ENCODE data around the gene CFAP47. TPM values are rescaled to one million over a fixed set of nuclear protein-coding genes. Genes with fewer than 3 reads are reported as not detected.

The CFAP47 gene
- total RNA-seq, 4 donors from 2014 or later = 0.03 TPM; not detected in 3

GRCh38 chrX:36266155-36266554 is 346.6 kb downstream of the CFAP47 start:
- no peak overlapping the region for H3K4me3 ChIP-seq (ENCODE audit: low read depth, poor library complexity, severe bottlenecking)
- intact Hi-C loops (cut with DNase I; ENCODE audit: low total_unique reads) = no loop called here
- DNase-seq (ENCODE audit: low spot score in 2 of 2) = no peak
- no peak for TF ChIP-seq POLR2A (IDR thresholded peaks at IDR 0.05)
- TF ChIP-seq, protein P1, sequence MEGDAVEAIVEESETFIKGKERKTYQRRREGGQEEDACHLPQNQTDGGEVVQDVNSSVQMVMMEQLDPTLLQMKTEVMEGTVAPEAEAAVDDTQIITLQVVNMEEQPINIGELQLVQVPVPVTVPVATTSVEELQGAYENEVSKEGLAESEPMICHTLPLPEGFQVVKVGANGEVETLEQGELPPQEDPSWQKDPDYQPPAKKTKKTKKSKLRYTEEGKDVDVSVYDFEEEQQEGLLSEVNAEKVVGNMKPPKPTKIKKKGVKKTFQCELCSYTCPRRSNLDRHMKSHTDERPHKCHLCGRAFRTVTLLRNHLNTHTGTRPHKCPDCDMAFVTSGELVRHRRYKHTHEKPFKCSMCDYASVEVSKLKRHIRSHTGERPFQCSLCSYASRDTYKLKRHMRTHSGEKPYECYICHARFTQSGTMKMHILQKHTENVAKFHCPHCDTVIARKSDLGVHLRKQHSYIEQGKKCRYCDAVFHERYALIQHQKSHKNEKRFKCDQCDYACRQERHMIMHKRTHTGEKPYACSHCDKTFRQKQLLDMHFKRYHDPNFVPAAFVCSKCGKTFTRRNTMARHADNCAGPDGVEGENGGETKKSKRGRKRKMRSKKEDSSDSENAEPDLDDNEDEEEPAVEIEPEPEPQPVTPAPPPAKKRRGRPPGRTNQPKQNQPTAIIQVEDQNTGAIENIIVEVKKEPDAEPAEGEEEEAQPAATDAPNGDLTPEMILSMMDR (IDR thresholded peaks at IDR 0.05) = no peak
- WGBS, 2 donors = 88 to 100% methylated on average over 5 of the region's 5 CpGs

- no peak for DNase-seq (ENCODE audit: low spot score in 2 of 2)
- TF ChIP-seq, protein P1 (IDR thresholded peaks at IDR 0.05) = no peak
- TF ChIP-seq POLR2A (IDR thresholded peaks at IDR 0.05) = no peak
- WGBS, 2 donors = 54% methylated on average over 1 of the region's 1 CpG
- intact Hi-C loops (cut with DNase I; ENCODE audit: low total_unique reads) = no loop called here
- H3K4me3 ChIP-seq (ENCODE audit: low read depth, poor library complexity, severe bottlenecking) = no peak overlapping the region
Measured at GRCh38 chrX:36310136-36310535, 390.6 kb downstream of the CFAP47 start.

- no peak for DNase-seq (ENCODE audit: low spot score in 2 of 2)
- TF ChIP-seq, protein P1 (IDR thresholded peaks at IDR 0.05) = no peak
- TF ChIP-seq POLR2A (IDR thresholded peaks at IDR 0.05) = no peak
- intact Hi-C loops (cut with DNase I; ENCODE audit: low total_unique reads) = no loop called here
- H3K4me3 ChIP-seq (ENCODE audit: low read depth, poor library complexity, severe bottlenecking) = no peak overlapping the region
- WGBS, 2 donors = 64 to 68% methylated on average over 3 of the region's 3 CpGs
Measured at GRCh38 chrX:36314303-36314702, 394.8 kb downstream of the CFAP47 start.

- WGBS, 2 donors = 75 to 79% methylated on average over 1 of the region's 1 CpG
- DNase-seq (ENCODE audit: low spot score in 2 of 2) = no peak
- intact Hi-C loops (cut with DNase I; ENCODE audit: low total_unique reads) = no loop called here
- TF ChIP-seq, protein P1 (IDR thresholded peaks at IDR 0.05) = no peak
- TF ChIP-seq POLR2A (IDR thresholded peaks at IDR 0.05) = no peak
- no peak overlapping the region for H3K4me3 ChIP-seq (ENCODE audit: low read depth, poor library complexity, severe bottlenecking)
Measured at GRCh38 chrX:36334572-36334971, 415.0 kb downstream of the CFAP47 start.

- 50 to 55% methylated on average over 3 of the region's 3 CpGs for WGBS, 2 donors
- intact Hi-C loops (cut with DNase I; ENCODE audit: low total_unique reads) = no loop called here
- TF ChIP-seq POLR2A (IDR thresholded peaks at IDR 0.05) = no peak
- TF ChIP-seq, protein P1 (IDR thresholded peaks at IDR 0.05) = no peak
- DNase-seq (ENCODE audit: low spot score in 2 of 2) = no peak
- H3K4me3 ChIP-seq (ENCODE audit: low read depth, poor library complexity, severe bottlenecking) = no peak overlapping the region
Measured at GRCh38 chrX:36336751-36337150, 417.2 kb downstream of the CFAP47 start.

- TF ChIP-seq, protein P1 (IDR thresholded peaks at IDR 0.05) = no peak
- no peak for TF ChIP-seq POLR2A (IDR thresholded peaks at IDR 0.05)
- WGBS, 2 donors = 50 to 85% methylated on average over 1 of the region's 1 CpG
- H3K4me3 ChIP-seq (ENCODE audit: low read depth, poor library complexity, severe bottlenecking) = no peak overlapping the region
- intact Hi-C loops (cut with DNase I; ENCODE audit: low total_unique reads) = no loop called here
- DNase-seq (ENCODE audit: low spot score in 2 of 2) = no peak
Measured at GRCh38 chrX:36344301-36344700, 424.8 kb downstream of the CFAP47 start.
